Hepatocyte (in vitro differentiated cells): Measurements from ENCODE around the gene PGLYRP4. TPM values are rescaled to one million over a fixed set of nuclear protein-coding genes. Genes with fewer than 3 reads are reported as not detected.

Experiments used
- DNase-seq: peaks from one replicate; pipeline ENCODE4 v3.0.0-alpha.2; 2016; ENCODE audit warnings: low spot score
- H2AFZ ChIP-seq: fragments of 200-600 bp; sonication (generic); 2 replicates; pipeline ENCODE4 v1.6.0; 2016; ENCODE audit warnings: antibody characterized with exemption, mild to moderate bottlenecking
- H3K27ac ChIP-seq: fragments of 200-600 bp; sonication (generic); 2 replicates; pipeline ENCODE4 v1.5.1; 2016; ENCODE audit warnings: mild to moderate bottlenecking
- H3K27me3 ChIP-seq: fragments of 200-600 bp; sonication (generic); 2 replicates; pipeline ENCODE4 v1.6.1; 2016
- H3K36me3 ChIP-seq: fragments of 200-600 bp; sonication (generic); replicated peaks from 2 replicates; pipeline ENCODE4 v1.5.1; 2016; ENCODE audit warnings: low read depth; ENCODE audit not compliant: insufficient read depth
- H3K4me1 ChIP-seq: fragments of 200-600 bp; sonication (generic); 2 replicates; pipeline ENCODE4 v1.5.1; 2016; ENCODE audit warnings: mild to moderate bottlenecking, moderate library complexity; ENCODE audit not compliant: insufficient read depth
- H3K4me2 ChIP-seq: fragments of 200-600 bp; sonication (generic); 2 replicates; pipeline ENCODE4 v1.6.0; 2016
- H3K4me3 ChIP-seq: fragments of 200-600 bp; sonication (generic); 2 replicates; pipeline ENCODE4 v1.5.1; 2016; ENCODE audit warnings: mild to moderate bottlenecking
- H3K79me2 ChIP-seq: fragments of 200-600 bp; sonication (generic); 2 replicates; pipeline ENCODE4 v1.6.0; 2017; ENCODE audit warnings: mild to moderate bottlenecking
- H3K9me2 ChIP-seq: fragments of 200-600 bp; sonication (generic); replicated peaks from 2 replicates; pipeline ENCODE4 v1.6.0; 2017; ENCODE audit warnings: mild to moderate bottlenecking; ENCODE audit not compliant: insufficient read depth
- H3K9me3 ChIP-seq: fragments of 200-600 bp; sonication (generic); 2 replicates; pipeline ENCODE4 v1.5.1; 2016; ENCODE audit warnings: low read depth, mild to moderate bottlenecking
- H4K20me1 ChIP-seq: fragments of 200-600 bp; sonication (generic); 2 replicates; pipeline ENCODE4 v1.6.0; 2016; ENCODE audit warnings: mild to moderate bottlenecking; ENCODE audit not compliant: insufficient read depth, poor library complexity, severe bottlenecking
- CTCF ChIP-seq: fragments of 200-600 bp; sonication (generic); IDR thresholded peaks from 2 replicates; pipeline ENCODE4 v1.5.1; 2016; ENCODE audit warnings: antibody characterized with exemption, mild to moderate bottlenecking; ENCODE audit not compliant: poor library complexity
- EZH2 ChIP-seq: fragments of 200-600 bp; sonication (generic); IDR thresholded peaks from 2 replicates; pipeline ENCODE4 v1.6.1; 2016; ENCODE audit warnings: antibody characterized with exemption, mild to moderate bottlenecking, borderline replicate concordance
- EZH2phosphoT487 ChIP-seq: fragments of 200-600 bp; sonication (generic); IDR thresholded peaks from one replicate; pipeline ENCODE4 v1.6.1; 2018; ENCODE audit warnings: antibody characterized with exemption, mild to moderate bottlenecking, low read depth, moderate library complexity; ENCODE audit not compliant: unreplicated experiment, severe bottlenecking
- WGBS: methylation state at CpG from one replicate; pipeline ENCODE4 v1.1.6; 2016; ENCODE audit warnings: low lambda C conversion rate; ENCODE audit errors: missing lambda C conversion rate; 5-methylcytosine and 5-hydroxymethylcytosine counted together
- polyA plus RNA-seq: library from polyadenylated mRNA; unstranded; fragments of >200 nt; fragmentation: Nextera tagmentation; extraction: Ambion mirVana; gene quantifications from 2 replicates; pipeline ENCODE4 v1.2.1, GENCODE V29; 2016
- total RNA-seq: library from RNA; depleted of rRNA; stranded (reverse); fragments of >200 nt; gene quantifications from 2 replicates; pipeline ENCODE4 v1.2.3, GENCODE V29; 2014

PGLYRP4 gene
- total and polyA plus RNA-seq, 2 experiments from 2014 or later, result not detected

DNA sequence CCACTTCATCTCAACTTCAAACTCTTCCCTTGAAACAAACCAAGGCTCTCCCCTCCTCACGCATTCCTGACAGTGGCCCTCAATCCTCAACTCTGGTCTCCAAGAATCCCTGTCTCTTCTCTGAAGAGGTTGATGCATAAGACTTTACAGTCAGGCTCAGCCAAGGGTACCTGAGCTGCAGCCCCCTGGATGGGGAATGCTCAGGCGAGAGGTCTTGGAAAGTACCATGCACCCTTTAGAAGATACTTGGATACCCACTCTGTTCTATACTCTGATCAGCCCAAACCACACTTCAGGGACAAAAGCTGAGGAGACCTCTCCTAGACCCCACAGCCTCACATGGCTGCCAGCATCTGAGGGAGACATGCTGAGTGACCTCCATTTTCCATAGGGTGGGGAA is 35.4 kb downstream of the PGLYRP4 start:
- H3K36me3 ChIP-seq, result no peaks in the 10 kb centered on the region
- H3K79me2 ChIP-seq, result no peaks in the 10 kb centered on the region
- no peak overlapping the region for H3K4me3 ChIP-seq
- no peaks in the 10 kb centered on the region for H4K20me1 ChIP-seq
- no peak overlapping the region for H3K27ac ChIP-seq
- no peaks in the 10 kb centered on the region for H3K9me3 ChIP-seq
- H2AFZ ChIP-seq, result no peak overlapping the region
- WGBS, result 59% methylated on average over 2 of the region's 2 CpGs
- no peaks in the 10 kb centered on the region for H3K4me1 ChIP-seq
- no peaks in the 10 kb centered on the region for H3K27me3 ChIP-seq
- no peaks in the 10 kb centered on the region for H3K9me2 ChIP-seq
- TF ChIP-seq EZH2phosphoT487 (no peak), EZH2 (no peak), CTCF (no peak)
- no peak overlapping the region for H3K4me2 ChIP-seq
- DNase-seq, result no peak

GRCh38 chr1:153312570-153313186 is 36.0 kb downstream of the PGLYRP4 start, which contains the start of gene PGLYRP3:
Gene PGLYRP3, minus strand, starts transcription at chr1:153312952. Its CDS starts 2,287 bp downstream, at chr1:153310665.
- WGBS, result 54% methylated on average over 4 of the region's 4 CpGs
- DNase-seq, result no peak
- no peak within 1 kb of the TSS for H3K4me2 ChIP-seq

GRCh38 chr1:153310526-153310925 is 38.1 kb downstream of the PGLYRP4 start:
- Histone ChIP-seq H3K27me3 (no peaks in the 10 kb centered on the region), H3K4me2 (no peak overlapping the region), H3K79me2 (no peaks in the 10 kb centered on the region), H3K9me2 (no peaks in the 10 kb centered on the region), H4K20me1 (no peaks in the 10 kb centered on the region), H3K27ac (no peak overlapping the region), H3K4me1 (no peaks in the 10 kb centered on the region), H3K4me3 (no peak overlapping the region), H3K36me3 (no peaks in the 10 kb centered on the region), H3K9me3 (no peaks in the 10 kb centered on the region), H2AFZ (no peak overlapping the region)
- 56% methylated on average over 7 of the region's 7 CpGs for WGBS
- no peak for DNase-seq
- TF ChIP-seq EZH2phosphoT487 (no peak), CTCF (no peak), EZH2 (no peak)

More at GRCh38 chr1:153312570-153313186, 36.0 kb downstream of the PGLYRP4 start, which contains the start of gene PGLYRP3:
- H3K9me2 ChIP-seq, result no peaks in the 10 kb centered on the region
- no peaks in the 10 kb centered on the region for H3K4me1 ChIP-seq
- TF ChIP-seq CTCF, result no peak
- TF ChIP-seq EZH2phosphoT487, result no peak
- no peak for TF ChIP-seq EZH2
- no peaks in the 10 kb centered on the region for H3K79me2 ChIP-seq
- H3K36me3 ChIP-seq, result no peaks in the 10 kb centered on the region
- H3K27me3 ChIP-seq, result no peaks in the 10 kb centered on the region
- H2AFZ ChIP-seq, result no peak within 1 kb of the TSS
- no peak within 1 kb of the TSS for H3K4me3 ChIP-seq
- no peak within 1 kb of the TSS for H3K27ac ChIP-seq
- no peaks in the 10 kb centered on the region for H3K9me3 ChIP-seq
- no peaks in the 10 kb centered on the region for H4K20me1 ChIP-seq

GRCh38 chr1:153309441-153309840 is 39.2 kb downstream of the PGLYRP4 start:
- Histone ChIP-seq H3K9me2 (no peaks in the 10 kb centered on the region), H3K9me3 (no peaks in the 10 kb centered on the region), H3K4me2 (no peak overlapping the region), H4K20me1 (no peaks in the 10 kb centered on the region), H3K79me2 (no peaks in the 10 kb centered on the region), H3K4me3 (no peak overlapping the region), H3K4me1 (no peaks in the 10 kb centered on the region), H2AFZ (no peak overlapping the region), H3K27ac (no peak overlapping the region), H3K36me3 (no peaks in the 10 kb centered on the region), H3K27me3 (no peaks in the 10 kb centered on the region)
- no peak for DNase-seq
- WGBS, result 71% methylated on average over 2 of the region's 2 CpGs
- TF ChIP-seq EZH2phosphoT487 (no peak), EZH2 (no peak), CTCF (no peak)
